ENCODE results near the gene IGSF21.

The IGSF21 gene

DNA sequence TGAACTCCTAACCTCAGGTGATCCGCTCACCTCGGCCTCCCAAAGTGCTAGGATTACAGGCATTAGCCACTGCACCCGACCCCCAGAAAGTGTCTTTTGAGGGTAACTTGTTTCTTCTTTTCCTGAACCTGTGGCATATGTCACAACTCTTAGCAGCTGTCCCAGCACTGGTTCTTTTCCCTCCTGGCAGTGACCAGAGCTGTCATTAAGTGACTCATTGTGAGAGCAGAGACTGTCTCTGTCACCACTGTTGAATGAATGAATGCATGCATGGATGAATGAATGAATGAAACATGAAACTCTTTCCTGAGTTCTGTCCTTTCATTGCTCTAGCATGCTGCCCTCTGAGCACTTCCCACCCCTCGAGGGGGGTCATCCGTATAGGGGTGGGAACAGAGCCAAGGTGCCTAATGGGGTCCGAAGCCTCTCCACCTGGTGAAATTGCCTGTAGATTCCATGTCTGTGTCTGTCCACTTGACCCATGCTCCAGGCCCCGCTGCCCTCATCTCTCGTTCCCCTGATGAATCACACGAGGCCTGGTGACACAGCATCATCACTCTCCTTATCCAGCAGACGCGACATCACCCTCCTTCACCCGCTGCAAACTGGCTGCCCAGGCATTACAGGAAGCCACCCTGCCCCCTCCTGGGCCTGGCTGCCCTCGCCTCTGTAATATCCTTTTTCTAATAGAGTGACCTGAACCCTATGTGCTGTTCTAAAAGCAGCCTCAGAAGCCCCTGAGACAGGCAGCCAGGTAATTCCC is 75.0 kb downstream of the IGSF21 start:
- DNase-seq = no peak

DNA sequence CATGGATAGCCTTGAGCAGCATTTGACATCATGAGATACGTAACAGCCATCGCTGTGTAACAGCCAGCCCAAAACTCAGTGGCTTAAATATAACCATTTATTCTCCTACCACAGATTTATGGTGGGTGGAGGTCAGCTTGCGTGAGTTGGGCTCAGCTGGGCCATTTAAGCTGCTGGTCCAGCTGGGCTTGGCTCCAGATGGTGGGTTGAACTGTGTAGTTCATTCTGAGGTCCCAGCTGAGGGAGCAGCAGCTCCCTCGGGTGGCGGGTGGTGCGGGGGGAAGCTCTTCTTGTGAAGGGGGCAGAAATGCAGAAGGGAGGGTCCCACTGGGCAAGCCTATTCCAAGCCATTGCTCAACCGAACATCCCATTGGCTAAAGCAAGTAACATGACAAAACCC is 75.9 kb downstream of the IGSF21 start:
- no peak for DNase-seq

GRCh38 chr1:18187054-18187453 is 79.5 kb downstream of the IGSF21 start:
- no peak for DNase-seq

- no peak for DNase-seq
Observed at GRCh38 chr1:18188820-18189517, 81.4 kb downstream of the IGSF21 start.

- DNase-seq = no peak
Observed at GRCh38 chr1:18190598-18190997, 83.0 kb downstream of the IGSF21 start.

DNA sequence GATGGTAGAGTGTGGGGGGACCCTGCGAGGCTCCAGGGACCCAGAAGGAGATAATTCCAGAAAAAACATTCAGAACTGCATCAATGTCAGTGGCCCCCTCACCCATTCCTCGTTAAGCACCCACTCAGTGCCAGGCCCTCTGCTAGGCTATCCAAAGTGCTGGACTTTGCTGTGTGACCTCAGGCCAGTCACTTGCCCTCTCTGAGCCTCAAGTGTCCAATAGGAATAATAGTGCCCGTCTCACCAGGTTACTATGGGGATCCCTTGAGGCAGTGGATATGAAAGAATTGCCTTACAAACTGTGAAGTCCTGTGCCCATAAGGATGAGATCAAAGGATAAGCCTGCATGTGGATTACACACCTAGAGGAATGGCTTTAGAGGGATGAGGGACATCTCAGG is 83.4 kb downstream of the IGSF21 start:
- no peak for DNase-seq

- DNase-seq = no peak
Observed at GRCh38 chr1:18191481-18192155, 84.0 kb downstream of the IGSF21 start.

GRCh38 chr1:18192182-18192581 is 84.6 kb downstream of the IGSF21 start:
- no peak for DNase-seq

DNA sequence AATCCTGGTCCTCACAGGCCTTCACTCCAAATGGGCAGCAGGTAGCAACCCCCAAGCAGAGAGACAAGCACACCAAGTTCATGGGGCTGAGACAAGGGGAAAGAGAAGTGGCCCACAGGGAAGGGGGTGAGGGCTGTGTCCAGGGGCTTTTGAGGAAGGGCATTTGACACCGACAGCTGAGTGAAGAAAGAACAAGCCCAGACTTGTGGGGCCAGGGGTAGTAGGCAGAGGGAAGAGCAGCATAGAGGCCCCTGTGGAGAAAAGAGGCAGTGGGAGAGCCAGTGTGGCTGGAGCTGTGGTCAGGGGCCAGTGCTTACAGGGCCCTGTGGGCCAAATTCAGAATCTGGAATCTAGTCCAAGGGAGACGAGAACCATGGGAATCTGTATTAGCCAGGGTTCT is 85.4 kb downstream of the IGSF21 start:
- no peak for DNase-seq

DNA sequence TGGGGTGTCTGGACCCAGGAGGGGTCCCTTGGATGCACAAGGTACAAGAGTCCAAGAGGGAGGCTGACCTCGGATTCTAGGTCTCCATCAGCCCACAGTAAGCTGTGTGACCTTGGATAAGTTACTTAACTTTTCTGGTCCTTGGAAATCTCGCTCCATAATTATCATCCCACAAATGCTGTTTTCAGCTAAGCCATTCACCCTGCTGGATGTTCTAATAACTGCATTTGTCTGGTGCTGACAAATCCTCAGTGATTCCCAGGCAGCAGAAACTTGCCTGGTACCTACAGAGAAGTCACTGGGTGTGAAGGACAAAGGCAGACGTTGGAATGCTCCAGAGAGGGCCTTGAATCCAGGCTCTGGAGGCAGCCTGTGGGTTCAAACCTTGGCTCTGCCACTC is 89.7 kb downstream of the IGSF21 start:
- DNase-seq = no peak

DNA sequence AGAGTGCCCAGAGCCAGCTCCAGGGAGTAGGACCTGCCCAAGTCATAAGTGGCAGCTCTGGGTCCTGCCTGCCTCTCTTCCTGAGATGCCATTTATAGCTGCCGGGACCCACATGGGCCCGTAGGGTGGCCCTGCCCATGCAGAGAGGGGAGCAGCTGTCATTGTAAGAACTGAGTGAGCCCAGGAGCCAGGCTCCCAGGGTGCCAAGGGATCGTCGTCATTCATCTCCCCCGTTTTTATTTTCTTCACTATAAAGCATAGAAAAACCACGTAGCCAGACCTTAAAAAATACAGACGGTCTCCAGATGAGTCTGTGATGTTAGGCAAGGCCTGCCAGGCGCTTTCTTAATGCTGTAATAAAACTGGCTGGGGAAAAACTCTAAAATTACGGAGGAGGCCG is 90.7 kb downstream of the IGSF21 start:
- DNase-seq = no peak

GRCh38 chr1:18199462-18199861 is 91.9 kb downstream of the IGSF21 start:
- no peak for DNase-seq

GRCh38 chr1:18200136-18200717 is 92.6 kb downstream of the IGSF21 start:
- no peak for DNase-seq

DNA sequence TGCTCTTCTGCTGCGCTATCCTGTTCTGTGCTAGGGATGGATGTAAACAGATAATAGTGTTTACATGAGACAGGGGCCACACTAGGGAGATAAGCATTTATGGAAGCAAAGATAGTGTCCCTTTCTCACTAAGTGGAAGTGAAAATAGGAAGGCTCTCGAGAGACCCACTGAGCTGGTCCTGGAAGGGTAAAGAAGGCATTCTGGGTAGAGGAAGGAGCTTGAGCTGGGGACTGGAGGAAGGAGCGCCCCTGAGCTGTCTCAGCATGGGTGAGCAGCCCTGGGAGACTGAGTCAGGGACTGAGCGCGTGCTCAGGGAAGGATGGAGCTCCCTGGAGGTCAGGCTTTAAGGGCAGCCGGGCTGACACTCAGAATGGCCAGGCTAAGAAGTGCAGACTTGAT is 93.3 kb downstream of the IGSF21 start:
- no peak for DNase-seq

DNA sequence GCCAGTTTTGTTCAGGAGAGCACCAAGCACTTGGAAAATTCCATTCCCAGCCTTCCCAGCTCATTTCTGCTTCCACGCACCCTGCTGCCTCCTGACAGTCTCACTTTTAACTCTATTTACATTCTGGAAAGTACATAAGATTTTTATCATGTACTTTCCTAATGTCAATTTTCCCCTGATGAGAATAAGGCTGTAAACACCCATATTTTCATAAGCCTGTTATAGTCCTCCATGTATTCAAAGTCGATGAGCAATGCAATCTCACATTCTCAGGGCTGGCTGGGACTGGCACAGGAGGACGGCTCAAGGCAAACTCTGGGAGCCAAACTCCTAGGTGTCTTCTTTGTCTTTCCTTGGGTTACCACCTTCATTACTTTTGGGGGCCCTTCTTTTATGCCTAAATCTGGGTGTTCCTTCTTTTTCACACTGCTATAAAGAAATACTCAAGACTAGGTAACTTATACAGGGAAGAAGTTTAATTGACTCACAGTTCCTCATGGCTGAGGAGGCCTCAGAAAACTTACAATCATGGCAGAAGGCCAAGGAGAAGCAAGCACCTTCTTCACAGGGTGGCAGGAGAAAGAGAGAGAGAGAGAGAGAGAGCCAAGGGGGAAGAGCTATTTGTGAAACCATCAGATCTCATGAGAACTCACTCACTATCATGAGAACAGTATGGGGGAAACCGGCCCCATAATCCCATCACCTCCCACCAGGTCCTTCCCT is 94.6 kb downstream of the IGSF21 start:
- DNase-seq = no peak

- DNase-seq = no peak
Observed at GRCh38 chr1:18203645-18204044, 96.0 kb downstream of the IGSF21 start.

DNA sequence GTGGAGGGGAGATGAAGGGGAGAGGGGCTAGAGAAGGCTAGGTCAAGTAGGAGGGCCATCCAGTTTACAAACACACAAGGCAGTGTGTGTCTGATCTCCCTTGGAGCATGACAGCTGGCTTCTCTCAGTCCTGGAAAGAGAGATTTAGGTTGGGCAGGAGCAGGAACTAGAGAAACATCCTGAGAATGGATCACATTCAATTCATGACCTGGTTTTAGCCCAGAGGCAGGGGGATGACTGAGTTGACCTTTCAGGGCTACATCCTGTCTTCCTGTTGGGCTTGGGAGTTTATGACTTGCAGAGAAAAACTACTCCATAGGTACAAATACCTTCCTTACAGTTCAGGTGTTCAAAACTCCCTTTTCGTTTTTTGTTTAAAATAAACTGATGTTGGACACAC is 97.0 kb downstream of the IGSF21 start:
- no peak for DNase-seq

DNA sequence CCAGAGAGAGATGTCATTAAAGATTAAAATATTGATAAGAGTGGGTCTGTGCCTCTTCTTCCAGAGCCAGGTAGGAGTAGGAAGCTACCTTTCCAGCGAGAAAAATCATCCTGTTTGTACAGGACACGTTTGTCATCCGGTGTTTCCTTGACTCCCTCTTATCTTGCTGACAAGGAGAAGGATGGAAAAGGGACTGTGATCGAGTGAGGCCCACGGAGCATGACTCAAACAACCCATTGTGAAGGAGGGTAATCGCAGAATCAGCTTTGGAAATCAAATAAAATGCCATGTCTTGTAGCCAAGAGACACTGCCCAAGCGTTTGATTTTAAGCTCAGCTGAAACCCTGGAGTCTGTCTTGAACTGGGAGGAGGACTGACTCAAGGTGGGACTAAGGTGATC is 97.7 kb downstream of the IGSF21 start:
- no peak for DNase-seq

DNA sequence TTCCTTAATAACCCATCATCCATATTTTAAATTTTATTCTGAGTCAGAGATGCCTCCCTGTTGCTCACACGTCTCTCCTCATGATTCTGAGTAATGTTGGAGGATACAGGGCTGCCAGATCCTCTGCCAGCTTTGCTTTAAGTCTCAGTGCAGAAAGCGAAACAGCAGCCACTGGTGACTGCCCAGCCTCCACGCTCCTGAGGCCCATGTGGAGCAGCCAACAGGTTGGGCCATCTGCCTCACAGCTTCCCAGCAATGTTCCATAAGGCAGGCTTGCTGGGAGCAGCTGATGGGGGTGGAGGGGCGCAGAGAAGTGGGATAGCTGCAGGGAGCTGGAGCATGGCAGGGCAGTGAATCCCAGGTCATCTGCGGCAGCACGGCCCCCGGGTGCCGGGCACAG is 104.2 kb downstream of the IGSF21 start:
- DNase-seq = no peak

DNA sequence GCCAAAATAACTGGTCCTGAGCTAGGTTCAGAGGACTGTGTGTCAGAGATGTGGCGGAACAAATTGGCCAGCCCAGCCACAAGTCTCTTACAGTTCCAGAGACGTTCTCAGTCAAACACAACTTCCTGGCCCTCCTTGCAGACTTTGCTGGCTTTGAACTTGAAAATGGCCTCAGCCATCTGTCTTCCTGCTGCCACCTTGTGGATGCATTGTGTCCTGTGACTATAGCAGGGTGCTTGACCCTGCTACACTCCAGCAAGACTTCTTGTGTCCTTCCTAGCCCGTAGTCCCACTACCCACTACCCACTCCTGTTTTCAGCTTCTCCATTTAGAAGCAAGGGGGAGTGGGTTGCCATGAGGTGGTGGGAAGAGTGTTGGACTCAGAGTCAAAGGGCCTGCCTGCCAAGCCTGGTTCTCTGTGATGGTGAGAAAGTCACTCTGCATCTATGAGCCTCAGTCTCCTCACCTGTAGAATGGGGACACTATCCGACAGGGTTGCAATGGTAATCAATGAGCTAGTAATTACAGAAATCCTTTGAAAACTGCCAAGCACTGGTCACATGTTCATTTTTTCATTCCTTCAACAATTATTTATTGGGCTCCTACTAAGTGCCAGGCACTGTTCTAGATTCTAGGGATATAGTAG is 109.9 kb downstream of the IGSF21 start:
- DNase-seq = no peak

DNA sequence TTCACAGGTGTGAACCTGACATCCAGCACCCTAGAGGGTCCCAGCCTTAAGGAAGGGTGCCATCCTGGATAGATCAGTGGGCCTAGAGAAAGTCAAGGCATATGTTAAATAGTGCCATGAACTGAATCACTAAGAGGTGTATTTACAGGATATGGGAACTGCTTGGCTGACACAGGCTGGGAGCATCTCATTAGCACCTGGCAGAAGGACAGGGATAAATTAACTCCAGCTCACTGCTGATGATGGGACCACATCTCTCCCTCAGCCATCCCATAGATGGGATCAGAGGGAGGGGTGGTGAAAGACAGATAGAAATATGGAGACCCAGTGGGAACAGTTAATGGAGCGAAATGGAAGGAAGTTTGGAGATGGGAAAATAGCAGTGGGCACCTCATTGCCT is 122.0 kb downstream of the IGSF21 start:
- no peak for DNase-seq

DNA sequence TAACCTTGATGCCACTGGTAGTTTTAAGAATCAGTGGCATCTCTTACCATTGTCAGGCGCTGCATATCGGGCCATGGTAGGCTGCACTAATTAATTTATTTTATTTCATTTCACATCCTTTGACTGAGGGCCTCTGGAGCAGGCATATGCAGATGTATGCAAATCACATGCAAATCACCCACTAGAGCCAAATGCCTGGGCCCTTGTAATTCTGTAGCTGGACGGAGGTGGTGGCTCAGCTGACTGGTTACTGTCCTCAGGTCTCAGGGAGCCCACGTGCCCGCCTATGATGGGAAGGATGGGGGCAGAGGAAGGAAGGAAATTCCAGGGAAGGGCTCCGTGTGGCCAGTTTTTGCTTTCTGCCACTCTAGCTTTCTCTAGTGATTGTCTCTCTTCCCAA is 122.7 kb downstream of the IGSF21 start:
- no peak for DNase-seq

- no peak for DNase-seq
Observed at GRCh38 chr1:18230840-18231239, 123.2 kb downstream of the IGSF21 start.

Measured in CD4-positive, alpha-beta T cell treated with Interleukin-10 for 1 hour (primary cell).